GM12892 (cell line): ENCODE data around the gene SPINK2.

Experiments
- POLR2A ChIP-seq: IDR thresholded peaks from 2 replicates; pipeline ENCODE4 v1.6.1; 2011; ENCODE audit warnings: low read depth, low read length, control low read depth
- POLR2AphosphoS5 ChIP-seq: IDR thresholded peaks from 2 replicates; pipeline ENCODE4 v1.6.1; 2011; ENCODE audit warnings: low read depth, low read length, control low read depth

DNA sequence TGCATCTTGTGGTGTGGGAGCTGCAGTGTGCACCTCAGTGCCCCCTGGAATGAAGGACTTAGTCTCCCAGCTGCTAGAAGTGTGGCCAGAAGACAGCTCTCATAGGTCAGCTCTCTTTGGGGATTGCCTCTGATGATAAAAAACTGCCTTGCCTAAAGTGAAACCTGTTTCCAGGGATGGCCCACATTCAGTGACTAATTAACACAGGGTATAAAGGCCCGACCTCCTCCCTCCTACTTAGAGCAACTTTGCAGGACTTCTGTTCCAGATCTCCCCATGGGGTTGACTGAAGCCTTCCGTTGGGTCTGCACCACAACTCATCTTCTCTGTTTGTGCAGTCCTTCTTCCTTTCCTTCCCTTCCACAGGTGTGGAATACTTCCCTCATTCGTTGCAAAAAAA lies 53.2 kb downstream of the SPINK2 start:
- TF ChIP-seq POLR2A = no peak
- TF ChIP-seq POLR2AphosphoS5 = no peak
